Smooth muscle cell (in vitro differentiated cells): ENCODE results near the gene TCFL5. TPM values are rescaled to one million over a fixed set of nuclear protein-coding genes. Genes with fewer than 3 reads are reported as not detected.

Experiments used
- DNase-seq: peaks from one replicate; lab custom pipeline; 2025; ENCODE audit not compliant: unreplicated experiment; lab: John Stamatoyannopoulos, UW
- H2AFZ ChIP-seq: fragments of 200-600 bp; sonication (generic); 2 replicates; pipeline ENCODE4 v1.6.0; 2016; ENCODE audit warnings: antibody characterized with exemption, low read depth, mild to moderate bottlenecking
- H3F3A ChIP-seq: fragments of 200-600 bp; sonication (generic); 2 replicates; pipeline ENCODE4 v1.6.0; 2017; ENCODE audit warnings: antibody characterized with exemption, low read depth
- H3K27ac ChIP-seq: fragments of 200-600 bp; sonication (generic); 2 replicates; pipeline ENCODE4 v1.5.1; 2016; ENCODE audit warnings: low read depth, mild to moderate bottlenecking
- H3K27me3 ChIP-seq: fragments of 200-600 bp; sonication (generic); 2 replicates; pipeline ENCODE4 v1.6.1; 2016; ENCODE audit warnings: low read depth, mild to moderate bottlenecking
- H3K36me3 ChIP-seq: fragments of 200-600 bp; sonication (generic); 2 replicates; pipeline ENCODE4 v1.5.1; 2016; ENCODE audit warnings: low read depth
- H3K4me1 ChIP-seq: fragments of 200-600 bp; sonication (generic); 2 replicates; pipeline ENCODE4 v1.5.1; 2016; ENCODE audit warnings: low read depth
- H3K4me2 ChIP-seq: fragments of 200-600 bp; sonication (generic); 2 replicates; pipeline ENCODE4 v1.6.0; 2016; ENCODE audit warnings: mild to moderate bottlenecking
- H3K4me3 ChIP-seq: fragments of 200-600 bp; sonication (generic); 2 replicates; pipeline ENCODE4 v1.5.1; 2016; ENCODE audit warnings: mild to moderate bottlenecking
- H3K79me2 ChIP-seq: fragments of 200-600 bp; sonication (generic); 2 replicates; pipeline ENCODE4 v1.6.0; 2016; ENCODE audit warnings: low read depth, mild to moderate bottlenecking
- H3K9ac ChIP-seq: fragments of 200-600 bp; sonication (generic); 2 replicates; pipeline ENCODE4 v1.6.0; 2016; ENCODE audit warnings: low read depth
- H3K9me3 ChIP-seq: fragments of 200-600 bp; sonication (generic); replicated peaks from 2 replicates; pipeline ENCODE4 v1.5.1; 2016; ENCODE audit warnings: low read depth
- H4K20me1 ChIP-seq: fragments of 200-600 bp; sonication (generic); 2 replicates; pipeline ENCODE4 v1.6.0; 2016; ENCODE audit warnings: low read depth
- CTCF ChIP-seq: fragments of 200-600 bp; sonication (generic); IDR thresholded peaks from 2 replicates; pipeline ENCODE4 v1.5.1; 2017; ENCODE audit warnings: borderline replicate concordance, mild to moderate bottlenecking, antibody characterized with exemption; ENCODE audit not compliant: insufficient read depth, poor library complexity, severe bottlenecking
- WGBS: methylation state at CpG from one replicate; pipeline ENCODE4 v1.1.7; 2016; ENCODE audit warnings: low lambda C conversion rate; 5-methylcytosine and 5-hydroxymethylcytosine counted together
- polyA plus RNA-seq: library from polyadenylated mRNA; unstranded; fragments of >200 nt; fragmentation: Nextera tagmentation; extraction: Ambion mirVana; gene quantifications from 2 replicates; pipeline ENCODE4 v1.2.1, GENCODE V29; 2016
- total RNA-seq: library from RNA; depleted of rRNA; stranded (reverse); fragments of >200 nt; gene quantifications from 2 replicates; pipeline ENCODE4 v1.2.3, GENCODE V29; 2014

Gene TCFL5
- total and polyA plus RNA-seq, 2 experiments from 2014 or later, result 9.5 to 12.5 TPM

GRCh38 chr20:62893700-62894099, 32.1 kb upstream of the TCFL5 start:
- DNase-seq, result no peak
- Histone ChIP-seq H3K9me3 (no peaks in the 10 kb centered on the region), H3K36me3 (peaks cover 10% of the 10 kb centered on the region), H3K9ac (no peak overlapping the region), H3K27ac (no peak overlapping the region), H4K20me1 (peaks cover 19% of the 10 kb centered on the region), H3K4me1 (peaks cover 1% of the 10 kb centered on the region), H3K4me2 (no peak overlapping the region), H3K4me3 (no peak overlapping the region), H3K27me3 (no peaks in the 10 kb centered on the region), H2AFZ (no peak overlapping the region), H3K79me2 (peaks cover 11% of the 10 kb centered on the region), H3F3A (no peaks in the 10 kb centered on the region)
- 97% methylated on average over 14 of the region's 14 CpGs for WGBS
- no peak for TF ChIP-seq CTCF

- Histone ChIP-seq H2AFZ (no peak overlapping the region), H3K4me3 (no peak overlapping the region), H3K9me3 (no peaks in the 10 kb centered on the region), H3K9ac (no peak overlapping the region), H3K4me1 (no peaks in the 10 kb centered on the region), H3K79me2 (peaks cover 11% of the 10 kb centered on the region), H3K4me2 (no peak overlapping the region), H3K36me3 (peaks cover 10% of the 10 kb centered on the region), H4K20me1 (peaks cover 19% of the 10 kb centered on the region), H3K27me3 (no peaks in the 10 kb centered on the region), H3K27ac (no peak overlapping the region), H3F3A (peaks cover 9% of the 10 kb centered on the region)
- no peak for DNase-seq
- WGBS, result 94% methylated on average over 25 of the region's 25 CpGs
- TF ChIP-seq CTCF, result no peak
Observed at GRCh38 chr20:62892348-62893304, 31.0 kb upstream of the TCFL5 start.

- H3K27ac ChIP-seq, result no peak overlapping the region
- peaks cover 9% of the 10 kb centered on the region for H3F3A ChIP-seq
- H3K9me3 ChIP-seq, result no peaks in the 10 kb centered on the region
- peaks cover 11% of the 10 kb centered on the region for H3K79me2 ChIP-seq
- TF ChIP-seq CTCF, result no peak
- H2AFZ ChIP-seq, result no peak overlapping the region
- 82% methylated on average over 15 of the region's 15 CpGs for WGBS
- H3K36me3 ChIP-seq, result peaks cover 10% of the 10 kb centered on the region
- H3K9ac ChIP-seq, result no peak overlapping the region
- H3K27me3 ChIP-seq, result no peaks in the 10 kb centered on the region
- peaks cover 14% of the 10 kb centered on the region for H4K20me1 ChIP-seq
- DNase-seq, result no peak
- no peak overlapping the region for H3K4me3 ChIP-seq
- H3K4me2 ChIP-seq, result no peak overlapping the region
- no peaks in the 10 kb centered on the region for H3K4me1 ChIP-seq
Observed at GRCh38 chr20:62891111-62891510, 29.5 kb upstream of the TCFL5 start.
